Measurements from ENCODE around the gene IL23A. TPM values are rescaled to one million over a fixed set of nuclear protein-coding genes. Genes with fewer than 3 reads are reported as not detected.

The IL23A gene
- total RNA-seq, 2 experiments from 2014 or later: 9.8 to 16.3 TPM

DNA sequence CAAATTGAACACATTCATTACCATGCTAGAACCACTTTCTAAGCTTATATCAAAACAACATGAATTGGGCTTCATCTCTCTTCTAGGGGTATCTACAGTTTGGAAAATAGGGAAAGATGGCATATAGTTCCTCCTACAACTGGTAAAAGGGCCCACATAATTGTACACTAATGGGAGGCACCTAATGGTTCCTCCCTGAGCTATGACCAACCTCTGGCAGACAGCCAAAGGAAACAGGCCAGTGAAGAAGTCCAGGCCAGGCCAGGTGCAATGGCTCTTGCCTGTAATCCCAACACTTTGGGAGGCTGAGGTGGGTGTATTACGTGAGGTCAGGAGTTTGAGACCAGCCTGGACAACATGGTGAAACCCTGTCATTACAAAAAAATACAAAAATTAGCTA is 47.2 kb downstream of the IL23A start:
- Histone ChIP-seq H3K27ac (ENCODE audit: low read depth, low read length, poor library complexity, severe bottlenecking) (no peak overlapping the region), H3K4me2 (ENCODE audit: low read length) (no peak overlapping the region), H3K4me1 (ENCODE audit: insufficient read depth, low read length, poor library complexity, severe bottlenecking) (no peaks in the 10 kb centered on the region), H4K20me1 (ENCODE audit: insufficient read depth, low read length) (no peaks in the 10 kb centered on the region), H3K4me3 (ENCODE audit: low read depth, low read length, poor library complexity, severe bottlenecking) (no peak overlapping the region), H3K9me2 (ENCODE audit: insufficient read depth, low read length) (no peaks in the 10 kb centered on the region), H3K79me2 (ENCODE audit: insufficient read depth, low read depth, low read length) (no peaks in the 10 kb centered on the region), H3K36me3 (ENCODE audit: insufficient read depth, low read length) (no peaks in the 10 kb centered on the region), H3K9me3 (ENCODE audit: low read length) (no peaks in the 10 kb centered on the region), H2AFZ (ENCODE audit: low read length) (no peak overlapping the region)
- BruUV-seq (replicated peaks): no TSS peak
- intact Hi-C loops (cut with micrococcal nuclease; ENCODE audit: unreplicated experiment): no loop called here
- POLR2A ChIA-PET: interaction anchor here (0.7 to 2.1 kb wide), 4 partner anchors 9 to 122 kb away, joined by 3 to 12 read pairs (median 4); partner anchors contain the start of genes IL23A and STAT2
- no peak for TF ChIP-seq EZH2phosphoT487 (IDR thresholded peaks at IDR 0.05; ENCODE audit: borderline replicate concordance, low read depth, low read length)
- TF ChIP-seq, protein P1, sequence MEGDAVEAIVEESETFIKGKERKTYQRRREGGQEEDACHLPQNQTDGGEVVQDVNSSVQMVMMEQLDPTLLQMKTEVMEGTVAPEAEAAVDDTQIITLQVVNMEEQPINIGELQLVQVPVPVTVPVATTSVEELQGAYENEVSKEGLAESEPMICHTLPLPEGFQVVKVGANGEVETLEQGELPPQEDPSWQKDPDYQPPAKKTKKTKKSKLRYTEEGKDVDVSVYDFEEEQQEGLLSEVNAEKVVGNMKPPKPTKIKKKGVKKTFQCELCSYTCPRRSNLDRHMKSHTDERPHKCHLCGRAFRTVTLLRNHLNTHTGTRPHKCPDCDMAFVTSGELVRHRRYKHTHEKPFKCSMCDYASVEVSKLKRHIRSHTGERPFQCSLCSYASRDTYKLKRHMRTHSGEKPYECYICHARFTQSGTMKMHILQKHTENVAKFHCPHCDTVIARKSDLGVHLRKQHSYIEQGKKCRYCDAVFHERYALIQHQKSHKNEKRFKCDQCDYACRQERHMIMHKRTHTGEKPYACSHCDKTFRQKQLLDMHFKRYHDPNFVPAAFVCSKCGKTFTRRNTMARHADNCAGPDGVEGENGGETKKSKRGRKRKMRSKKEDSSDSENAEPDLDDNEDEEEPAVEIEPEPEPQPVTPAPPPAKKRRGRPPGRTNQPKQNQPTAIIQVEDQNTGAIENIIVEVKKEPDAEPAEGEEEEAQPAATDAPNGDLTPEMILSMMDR (conservative IDR thresholded peaks at IDR 0.05; ENCODE audit: low read length): no peak
- DNase-seq (ENCODE audit: low spot score): no peak
- CTCF ChIA-PET (ENCODE audit: unreplicated experiment): no interaction called here

DNA sequence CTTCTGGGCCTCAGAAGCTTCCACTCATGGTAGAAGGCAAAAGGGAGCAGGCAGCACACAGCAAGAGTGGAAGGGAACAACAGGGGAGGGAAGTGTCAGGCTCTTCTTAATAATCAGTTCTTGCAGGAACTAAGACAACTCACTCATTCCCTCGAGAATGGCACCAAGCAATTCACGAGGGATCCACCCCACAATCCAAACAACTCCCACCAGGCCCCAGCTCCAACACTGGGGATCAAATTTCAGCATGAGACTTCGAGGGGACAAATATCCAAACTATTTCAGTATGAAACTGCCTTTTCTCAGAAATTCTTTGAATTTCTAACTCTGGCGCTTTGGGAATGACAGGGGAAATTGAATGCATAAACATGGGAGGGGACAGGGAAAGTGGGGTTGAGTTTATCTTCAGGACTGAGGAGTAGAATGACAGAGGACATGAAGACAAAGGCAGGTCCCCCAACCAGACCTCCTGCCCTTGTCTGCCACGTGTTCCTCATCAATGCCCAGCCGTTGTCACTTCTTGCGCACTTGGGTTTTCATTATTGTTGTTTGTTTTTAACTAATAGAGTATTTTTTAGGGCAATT is 48.6 kb downstream of the IL23A start:
- TF ChIP-seq EZH2phosphoT487 (IDR thresholded peaks at IDR 0.05; ENCODE audit: borderline replicate concordance, low read depth, low read length): no peak
- TF ChIP-seq, protein P1 (conservative IDR thresholded peaks at IDR 0.05; ENCODE audit: low read length): no peak
- Histone ChIP-seq H3K4me3 (ENCODE audit: low read depth, low read length, poor library complexity, severe bottlenecking) (no peak overlapping the region), H3K79me2 (ENCODE audit: insufficient read depth, low read depth, low read length) (no peaks in the 10 kb centered on the region), H3K4me1 (ENCODE audit: insufficient read depth, low read length, poor library complexity, severe bottlenecking) (no peaks in the 10 kb centered on the region), H3K36me3 (ENCODE audit: insufficient read depth, low read length) (no peaks in the 10 kb centered on the region), H3K9me3 (ENCODE audit: low read length) (no peaks in the 10 kb centered on the region), H3K27ac (ENCODE audit: low read depth, low read length, poor library complexity, severe bottlenecking) (no peak overlapping the region), H4K20me1 (ENCODE audit: insufficient read depth, low read length) (no peaks in the 10 kb centered on the region), H2AFZ (ENCODE audit: low read length) (0 out of 2 replicates have a peak overlapping the region, but pooled peaks have one; percentile 2), H3K4me2 (ENCODE audit: low read length) (no peak overlapping the region), H3K9me2 (ENCODE audit: insufficient read depth, low read length) (no peaks in the 10 kb centered on the region)
- CTCF ChIA-PET (ENCODE audit: unreplicated experiment): interaction anchor here (0.5 kb wide), 1 partner anchor 132 kb away, joined by 3 read pairs; no protein-coding TSS in a partner anchor
- no TSS peak for BruUV-seq (replicated peaks)
- intact Hi-C loops (cut with micrococcal nuclease; ENCODE audit: unreplicated experiment): no loop called here
- POLR2A ChIA-PET: interaction anchor here (0.6 to 2.1 kb wide), 3 partner anchors 10 to 49 kb away, joined by 3 to 12 read pairs (median 4); partner anchors contain the start of gene IL23A
- DNase-seq (ENCODE audit: low spot score): no peak

DNA sequence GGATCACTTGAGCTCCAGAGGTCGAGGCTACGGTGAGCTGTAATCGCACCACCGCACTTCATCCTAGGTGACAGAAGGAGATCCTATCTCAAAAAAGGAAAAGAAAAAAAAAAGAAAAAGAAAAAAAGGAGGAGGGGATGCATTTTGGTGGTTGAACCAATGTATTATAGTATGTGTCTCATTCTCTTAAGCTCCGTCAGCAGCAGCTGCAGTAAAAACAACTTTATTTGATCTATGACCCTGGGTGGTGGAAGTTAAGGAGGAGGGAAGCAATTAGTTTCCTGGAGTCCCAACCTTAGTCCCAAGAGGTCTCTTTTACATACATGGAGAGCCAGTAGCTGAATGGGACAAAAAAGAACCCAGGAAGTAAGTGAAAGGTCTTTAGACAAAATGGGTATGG is 50.7 kb downstream of the IL23A start:
- DNase-seq (ENCODE audit: low spot score): no peak
- Histone ChIP-seq H4K20me1 (ENCODE audit: insufficient read depth, low read length) (no peaks in the 10 kb centered on the region), H3K9me2 (ENCODE audit: insufficient read depth, low read length) (no peaks in the 10 kb centered on the region), H3K9me3 (ENCODE audit: low read length) (0 out of 2 replicates have a peak, but pooled peaks cover 8% of the 10 kb centered on the region), H3K79me2 (ENCODE audit: insufficient read depth, low read depth, low read length) (no peaks in the 10 kb centered on the region), H3K27ac (ENCODE audit: low read depth, low read length, poor library complexity, severe bottlenecking) (no peak overlapping the region), H2AFZ (ENCODE audit: low read length) (no peak overlapping the region), H3K4me1 (ENCODE audit: insufficient read depth, low read length, poor library complexity, severe bottlenecking) (no peaks in the 10 kb centered on the region), H3K4me3 (ENCODE audit: low read depth, low read length, poor library complexity, severe bottlenecking) (no peak overlapping the region), H3K36me3 (ENCODE audit: insufficient read depth, low read length) (no peaks in the 10 kb centered on the region), H3K4me2 (ENCODE audit: low read length) (no peak overlapping the region)
- intact Hi-C loops (cut with micrococcal nuclease; ENCODE audit: unreplicated experiment): no loop called here
- CTCF ChIA-PET (ENCODE audit: unreplicated experiment): no interaction called here
- POLR2A ChIA-PET: interaction anchor here (0.8 to 2.0 kb wide), 2 partner anchors 11 to 52 kb away, joined by 4 to 11 read pairs; no protein-coding TSS in a partner anchor
- TF ChIP-seq, protein P1 (conservative IDR thresholded peaks at IDR 0.05; ENCODE audit: low read length): no peak
- no peak for TF ChIP-seq EZH2phosphoT487 (IDR thresholded peaks at IDR 0.05; ENCODE audit: borderline replicate concordance, low read depth, low read length)
- no TSS peak for BruUV-seq (replicated peaks)

Measured in OCI-LY7 (cell line).